ENCODE measurements around the gene NFIL3.
A peak's percentile ranks its signal among the peaks of the same experiment; 100 is the strongest.

The NFIL3 gene

GRCh38 chr9:91421971-91422757 lies 1.5 kb downstream of the NFIL3 start:
- peak; percentile 31 for DNase-seq

GRCh38 chr9:91421128-91421765 lies 2.4 kb downstream of the NFIL3 start:
- peak; percentile 27 for DNase-seq

GRCh38 chr9:91420501-91421127 lies 3.0 kb downstream of the NFIL3 start:
- peak; percentile 13 for DNase-seq

- peak; percentile 97 for DNase-seq
Observed at GRCh38 chr9:91419222-91420191, 4.1 kb downstream of the NFIL3 start.

GRCh38 chr9:91418215-91418610 lies 5.4 kb downstream of the NFIL3 start:
- no peak for DNase-seq

- no peak for DNase-seq
Observed at GRCh38 chr9:91417602-91418214, 5.9 kb downstream of the NFIL3 start.

GRCh38 chr9:91416096-91416712 lies 7.4 kb downstream of the NFIL3 start:
- DNase-seq: peak; percentile 83

DNA sequence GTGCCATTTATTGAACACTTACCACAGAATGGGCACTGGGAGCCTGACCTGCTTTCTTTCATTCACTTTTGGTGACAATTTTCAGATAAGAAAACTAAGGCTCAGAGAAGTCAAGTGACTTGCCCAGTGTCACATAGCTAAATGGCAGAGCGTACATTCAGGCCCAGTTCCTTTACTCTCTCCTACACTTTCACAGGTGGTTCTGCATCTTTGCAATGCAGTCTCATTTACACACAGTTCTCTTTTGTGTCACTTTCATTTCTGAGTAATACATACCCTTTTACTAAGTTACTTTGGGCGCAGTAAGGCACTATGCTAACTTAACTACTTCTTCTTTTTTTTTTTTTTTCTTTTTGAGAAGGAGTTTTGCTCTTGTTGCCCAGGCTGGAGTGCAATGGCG lies 8.3 kb downstream of the NFIL3 start:
- DNase-seq: no peak

DNA sequence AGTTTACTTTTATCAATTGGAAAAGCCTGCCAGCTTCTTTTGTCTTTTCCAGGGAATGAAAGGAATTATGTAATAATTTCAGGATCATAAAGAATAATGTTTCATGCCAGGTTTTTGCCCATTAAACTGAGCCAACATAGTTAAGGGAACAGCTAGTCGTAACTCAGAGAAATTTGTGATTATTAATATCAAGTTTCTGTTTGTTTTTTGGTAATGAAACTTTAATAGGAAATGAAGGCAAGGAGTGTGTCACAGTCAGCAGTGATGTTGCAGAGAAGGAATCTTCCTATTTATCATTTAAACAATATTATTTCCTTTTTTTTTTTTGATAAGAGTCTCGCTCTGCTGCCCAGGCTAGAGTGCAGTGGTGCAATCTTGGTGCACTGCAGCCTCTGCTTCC lies 10.7 kb downstream of the NFIL3 start:
- DNase-seq: no peak

- DNase-seq: no peak
Observed at GRCh38 chr9:91411096-91411771, 12.4 kb downstream of the NFIL3 start.

- no peak for DNase-seq
Observed at GRCh38 chr9:91410161-91410560, 13.5 kb downstream of the NFIL3 start.

DNA sequence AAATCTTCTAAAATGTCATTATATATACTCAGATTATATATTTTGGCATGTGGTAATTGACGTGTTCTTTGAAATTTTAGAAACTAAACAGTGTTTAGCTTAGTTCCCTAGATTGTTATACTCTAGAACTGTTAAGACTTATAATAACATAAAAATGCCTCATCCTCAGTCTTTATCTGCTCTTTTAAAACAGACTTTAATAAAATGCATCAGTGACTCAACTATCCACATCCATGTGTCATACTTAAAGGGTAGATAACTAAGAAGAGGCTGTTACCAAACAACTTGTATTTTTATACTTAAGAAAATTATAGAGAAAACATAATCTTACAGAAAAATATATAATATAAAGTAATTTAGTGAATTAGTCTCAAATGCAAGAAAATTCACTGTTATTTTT lies 15.2 kb downstream of the NFIL3 start:
- DNase-seq: peak; percentile 14

DNA sequence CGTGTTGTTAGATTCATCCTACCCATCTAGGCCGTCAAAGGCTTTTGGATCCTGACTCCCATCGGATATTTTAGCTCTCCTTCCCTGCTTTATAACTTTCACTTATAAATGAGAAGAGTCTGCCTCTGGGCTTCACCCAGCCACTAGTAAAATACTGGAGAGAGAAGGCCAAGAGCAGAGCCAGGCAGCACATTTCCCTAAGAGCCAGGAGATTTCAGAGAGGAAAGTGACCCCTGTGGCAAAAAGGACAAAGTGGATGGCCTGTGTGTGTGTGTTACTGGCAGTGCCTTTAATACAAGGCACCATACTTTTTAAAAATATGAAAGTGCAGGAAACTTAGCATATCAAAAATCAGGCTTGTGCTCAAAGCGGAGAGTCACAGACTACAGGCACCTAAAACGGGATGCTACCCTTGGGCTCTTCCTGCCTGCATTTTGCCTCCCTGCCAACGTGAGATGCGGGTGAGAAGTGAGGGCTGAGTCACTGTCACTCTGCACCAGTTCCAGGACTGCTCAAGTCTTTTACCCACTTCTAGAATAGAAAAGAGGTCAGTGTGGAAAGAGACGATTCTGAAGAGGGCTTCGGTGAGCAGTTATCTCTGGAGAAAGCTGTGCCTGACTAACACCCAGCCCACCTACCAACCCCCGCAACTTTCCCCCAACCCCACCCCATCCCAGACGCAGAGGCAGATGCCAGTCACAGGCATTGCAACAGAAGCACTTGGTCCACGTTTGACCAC lies 15.9 kb downstream of the NFIL3 start:
- no peak for DNase-seq

- no peak for DNase-seq
Observed at GRCh38 chr9:91405343-91406077, 18.1 kb downstream of the NFIL3 start.

GRCh38 chr9:91403665-91404543 lies 19.7 kb downstream of the NFIL3 start:
- DNase-seq: no peak

- no peak for DNase-seq
Observed at GRCh38 chr9:91398926-91399325, 24.7 kb downstream of the NFIL3 start.

DNA sequence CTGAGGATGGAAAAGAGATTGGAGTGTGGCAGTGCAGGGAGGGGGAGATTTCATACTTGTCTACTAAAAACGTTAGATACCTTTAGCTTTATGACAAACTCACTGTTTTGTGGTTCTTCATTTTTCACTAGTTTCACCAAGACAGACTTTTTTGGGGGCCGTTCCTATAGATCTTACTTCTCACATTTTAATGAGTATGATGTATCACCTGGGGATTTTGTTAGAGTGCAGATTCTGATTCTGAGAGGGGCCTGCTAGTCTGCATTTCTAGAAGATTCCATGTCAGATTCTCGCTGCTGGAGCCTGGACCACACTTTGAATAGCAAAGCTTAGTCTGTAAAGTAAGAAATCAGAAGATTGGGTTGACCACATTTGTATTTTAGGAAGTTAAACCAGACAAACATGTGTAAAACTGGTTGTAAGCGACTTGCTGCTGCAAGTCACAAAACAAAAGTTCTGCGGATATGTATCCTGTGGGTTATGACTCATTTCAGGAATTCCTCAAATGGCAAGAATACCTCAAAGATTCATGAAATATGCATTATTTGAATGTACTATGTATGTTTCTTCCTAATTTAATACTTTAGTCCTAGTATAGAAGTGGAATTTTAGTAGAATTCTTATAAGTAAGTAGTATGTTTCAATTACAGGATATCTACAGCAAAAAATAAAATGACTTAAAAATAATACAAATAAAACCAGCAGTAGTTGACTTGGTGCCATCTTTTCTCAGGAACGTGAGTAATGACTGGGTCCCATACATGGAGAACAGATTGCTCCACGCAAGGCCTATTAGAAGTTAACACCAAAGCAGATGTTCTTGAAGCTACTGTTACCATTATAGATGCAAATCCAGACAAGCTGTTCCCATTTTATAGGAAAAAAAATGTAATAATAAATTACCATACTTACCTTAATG lies 27.8 kb downstream of the NFIL3 start:
- peak; percentile 86 for DNase-seq

GRCh38 chr9:91395106-91395552 lies 28.5 kb downstream of the NFIL3 start:
- peak; percentile 81 for DNase-seq
